Activated T-cell treated with anti-CD3 and anti-CD28 coated beads for 1 hour (primary cell): ENCODE data around the gene PIK3IP1.
"Not testable (repeated sequence)": the region's sequence is repeated elsewhere in the genome, so short reads cannot be mapped to it uniquely, and the experiment has no call there.

Experiments used
- DNase-seq: peaks from one replicate; pipeline ENCODE4 v3.0.0-alpha.2; 2020; ENCODE audit warnings: low read depth

The PIK3IP1 gene

DNA sequence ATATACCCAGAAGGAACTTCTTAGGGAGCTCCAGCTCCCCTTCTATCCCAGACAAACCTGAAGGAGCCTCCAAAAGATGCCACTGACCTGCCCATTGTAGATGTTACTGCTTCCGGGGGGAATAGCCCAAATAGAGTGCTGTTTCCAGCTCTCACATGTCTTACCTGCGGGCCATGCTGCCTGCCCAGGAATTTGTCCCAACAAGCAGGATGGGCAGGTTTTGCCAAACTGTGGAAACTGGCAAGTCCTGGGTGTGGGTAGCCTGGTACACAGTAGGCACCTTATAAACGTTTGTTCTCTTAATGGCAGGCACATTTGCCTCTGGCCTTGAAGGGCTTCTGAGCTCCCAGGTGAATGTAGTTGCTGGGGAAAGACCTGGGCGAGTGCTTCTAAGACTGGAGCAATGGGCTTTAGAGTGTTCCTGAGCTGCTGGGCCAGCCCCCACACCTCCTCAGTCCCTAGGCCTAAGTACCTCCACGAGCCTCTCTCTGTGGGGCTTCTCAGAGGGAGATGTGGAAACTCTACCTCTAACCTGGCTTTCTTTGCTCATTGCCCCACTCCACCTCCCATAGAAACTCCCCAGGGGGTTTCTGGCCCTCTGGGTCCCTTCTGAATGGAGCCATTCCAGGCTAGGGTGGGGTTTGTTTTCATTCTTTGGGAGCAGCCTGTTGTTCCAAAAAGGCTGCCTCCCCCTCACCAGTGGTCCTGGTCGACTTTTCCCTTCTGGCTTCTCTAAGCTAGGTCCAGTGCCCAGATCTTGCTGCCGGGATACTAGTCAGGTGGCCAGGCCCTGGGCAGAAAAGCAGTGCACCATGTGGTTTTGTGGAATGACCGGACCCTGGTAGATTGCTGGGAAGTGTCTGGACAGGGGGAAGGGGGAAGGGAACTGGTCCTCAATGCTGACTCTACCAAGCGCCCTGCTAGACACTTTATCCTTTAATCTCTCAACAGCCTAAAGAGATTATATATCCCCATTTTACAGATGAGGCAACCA, 43.0 kb downstream of the PIK3IP1 start:
- DNase-seq, result no peak

DNA sequence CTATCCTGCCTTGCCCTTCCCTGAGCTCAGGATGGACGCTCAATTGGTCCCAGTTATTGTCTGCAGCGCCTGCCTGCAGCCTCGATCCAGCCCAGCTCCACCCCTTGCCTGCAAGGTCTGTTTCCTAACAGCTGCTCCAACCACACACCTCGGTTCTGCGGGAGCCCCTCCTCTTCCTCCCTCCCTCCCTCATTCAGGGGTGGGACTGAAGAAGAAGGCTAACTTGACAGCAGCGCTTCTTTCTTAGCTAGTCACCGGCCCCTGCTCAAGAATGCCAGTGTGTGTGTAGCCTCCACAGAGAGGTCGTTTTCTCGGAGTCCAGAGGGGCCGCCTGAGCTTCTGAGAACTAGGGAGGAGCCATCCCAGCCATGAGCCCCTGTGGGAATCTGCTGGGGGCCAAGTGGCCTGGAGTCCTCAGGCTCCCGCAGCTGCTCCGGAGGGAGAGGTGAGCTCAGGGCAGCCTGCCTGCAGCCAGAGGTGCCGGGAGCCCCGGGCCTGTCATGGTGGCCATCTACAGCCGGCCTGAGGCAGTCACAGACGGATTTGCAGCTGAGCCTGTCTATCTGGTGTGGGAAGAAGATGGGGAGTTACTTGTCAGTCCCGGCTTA, 44.0 kb downstream of the PIK3IP1 start:
- DNase-seq, result peak; percentile 54

DNA sequence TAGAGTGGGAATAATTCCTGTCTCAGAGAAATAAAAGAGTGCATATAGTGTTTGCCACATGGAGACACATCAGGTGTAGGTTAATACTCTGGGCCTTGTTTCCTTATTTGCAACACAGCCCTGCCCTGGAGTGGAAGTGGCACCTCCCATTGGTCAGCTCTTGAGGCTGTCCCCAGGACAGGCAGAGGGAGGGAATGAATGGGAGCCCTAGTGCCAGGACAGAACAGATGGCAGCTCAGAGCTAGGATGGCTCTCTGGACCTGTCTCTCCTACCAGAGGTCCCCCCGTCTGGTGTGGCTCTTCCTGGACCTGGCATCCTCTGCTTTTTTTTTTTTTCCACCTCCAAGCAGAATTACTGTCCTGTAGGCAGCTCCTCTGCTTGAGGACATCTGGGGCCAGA, 44.6 kb downstream of the PIK3IP1 start:
- no peak for DNase-seq

DNA sequence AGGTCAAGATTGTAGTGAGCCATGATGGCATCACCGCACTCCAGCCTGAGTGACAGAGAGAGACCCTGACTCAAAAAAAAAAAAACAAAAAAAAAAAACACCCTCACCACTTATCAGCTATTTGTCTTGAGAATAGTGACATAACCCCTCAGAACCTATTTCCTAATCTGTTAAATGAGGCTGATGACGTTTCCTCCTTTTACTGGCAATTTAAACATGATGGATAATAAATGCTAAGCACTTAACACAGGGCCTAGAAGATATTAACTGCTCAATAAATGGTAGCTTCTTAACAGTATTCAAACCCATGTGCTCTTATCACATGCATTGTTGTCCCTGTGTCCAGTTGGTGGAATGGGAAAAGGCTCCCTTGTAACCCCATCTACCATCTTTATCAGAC, 45.6 kb downstream of the PIK3IP1 start:
- DNase-seq, result no peak

DNA sequence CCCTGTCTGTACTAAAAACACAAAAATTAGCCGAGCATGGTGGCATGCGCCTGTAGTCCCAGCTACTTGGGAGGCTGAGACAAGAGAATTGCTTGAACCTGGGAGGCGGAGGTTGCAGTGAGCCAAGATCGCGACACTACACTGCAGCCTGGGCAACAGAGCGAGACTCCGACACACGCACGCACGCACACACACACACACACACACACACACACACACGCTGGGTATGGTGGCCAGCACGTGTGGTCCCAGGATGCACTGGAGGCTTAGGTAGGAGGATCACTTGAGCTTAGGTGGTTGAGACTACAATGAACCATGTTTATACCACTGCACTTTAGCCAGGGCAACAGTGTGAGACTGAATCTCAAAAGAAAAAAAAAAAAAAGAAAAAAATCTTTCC, 46.3 kb downstream of the PIK3IP1 start:
- DNase-seq, result not testable (repeated sequence)

DNA sequence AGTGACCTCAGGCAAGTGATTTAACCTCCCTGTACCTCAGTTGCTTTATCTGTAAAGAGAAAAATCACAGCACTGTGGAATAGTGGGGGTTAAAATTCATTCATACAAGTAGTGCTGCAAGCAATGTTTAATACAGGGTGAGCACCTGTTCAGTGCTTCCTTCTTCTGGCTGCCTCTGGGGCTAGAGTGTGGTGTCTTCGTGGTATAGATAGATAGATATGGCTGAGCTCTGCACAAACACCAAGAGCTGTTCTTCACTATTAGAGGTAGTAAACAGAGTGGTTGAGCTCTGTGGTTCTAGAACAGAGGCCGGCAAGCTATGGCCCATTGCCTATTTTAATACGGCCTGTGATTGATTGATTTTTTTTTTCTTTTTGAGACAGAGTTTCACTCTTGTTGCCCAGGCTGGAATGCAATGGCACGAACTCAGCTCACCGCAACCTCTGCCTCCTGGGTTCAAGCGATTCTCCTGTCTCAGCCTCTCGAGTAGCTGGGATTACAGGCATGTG, 47.3 kb downstream of the PIK3IP1 start:
- no peak for DNase-seq

DNA sequence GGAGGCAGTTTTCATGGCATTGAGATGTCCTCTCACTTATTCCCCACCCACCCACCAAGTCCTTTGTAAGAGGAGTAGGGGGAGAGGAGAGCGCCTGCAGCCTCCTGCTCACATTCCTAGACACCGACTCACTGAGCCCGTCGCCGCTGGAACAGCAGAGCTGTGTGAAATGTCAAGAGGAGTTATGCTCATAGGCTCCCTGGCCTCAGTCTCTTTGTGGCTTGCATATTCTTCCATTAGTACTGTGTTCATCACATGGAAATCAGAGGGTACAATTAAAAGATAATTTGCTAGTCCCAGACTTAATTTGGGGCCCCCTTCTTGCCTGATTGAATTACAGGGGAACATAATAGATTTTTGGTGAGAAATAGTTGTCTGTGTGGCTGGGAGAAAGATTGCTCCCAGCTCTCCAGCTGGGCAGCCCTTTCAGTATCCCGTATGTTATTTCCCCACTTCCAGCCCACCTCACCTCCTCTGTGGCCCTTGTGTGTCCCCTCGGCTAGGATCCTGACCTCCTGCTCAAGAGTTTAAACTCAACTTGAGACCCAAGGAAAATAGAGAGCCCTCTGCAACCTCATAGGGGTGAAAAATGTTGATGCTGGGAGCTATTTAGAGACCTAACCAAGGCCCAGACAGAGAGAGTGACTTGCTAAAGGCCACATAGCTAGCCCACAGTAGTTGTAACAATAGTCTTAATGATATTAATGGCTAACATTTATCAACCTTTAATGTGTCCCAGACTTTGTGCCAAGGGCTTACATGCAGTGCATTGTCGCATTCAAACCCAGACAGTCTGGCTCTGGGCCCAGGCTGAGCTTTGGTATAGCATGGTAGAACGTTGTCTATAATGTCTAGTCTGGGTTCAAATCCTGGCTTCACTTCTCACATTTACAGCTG, 48.0 kb downstream of the PIK3IP1 start:
- no peak for DNase-seq

DNA sequence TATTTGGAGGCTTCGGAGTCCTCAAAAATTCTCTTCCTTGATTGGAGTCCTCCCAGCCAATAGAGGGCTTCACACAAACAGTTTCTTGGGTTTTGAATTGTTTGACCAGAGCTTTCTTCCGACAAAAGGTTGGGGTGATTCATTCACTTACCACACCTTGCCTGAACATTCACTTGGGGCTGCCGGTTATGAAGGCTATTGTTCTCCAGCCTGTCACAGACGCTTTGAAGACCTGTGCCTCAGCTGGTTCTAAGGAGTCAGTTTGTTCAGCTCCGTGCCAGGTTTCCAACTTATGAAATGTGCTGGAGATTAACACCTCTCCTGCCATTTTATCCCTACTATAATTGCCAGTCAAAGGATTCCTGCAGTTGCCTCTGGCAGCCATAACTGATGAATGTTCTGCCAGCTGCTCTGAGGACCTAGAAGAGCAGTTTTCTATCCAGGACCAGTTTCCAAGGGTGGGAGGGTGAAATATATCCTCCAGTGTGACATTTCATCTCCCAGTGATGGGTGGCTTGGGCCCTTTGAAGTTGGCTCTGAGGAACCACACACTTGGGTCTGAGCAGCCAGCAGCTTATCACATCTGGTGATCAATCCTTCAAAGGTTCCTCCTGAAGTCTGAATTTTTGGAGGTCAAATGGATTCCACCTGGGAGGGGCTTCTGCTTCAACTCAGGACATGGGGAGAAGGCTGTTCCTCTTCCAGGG, 48.8 kb downstream of the PIK3IP1 start:
- DNase-seq, result no peak

DNA sequence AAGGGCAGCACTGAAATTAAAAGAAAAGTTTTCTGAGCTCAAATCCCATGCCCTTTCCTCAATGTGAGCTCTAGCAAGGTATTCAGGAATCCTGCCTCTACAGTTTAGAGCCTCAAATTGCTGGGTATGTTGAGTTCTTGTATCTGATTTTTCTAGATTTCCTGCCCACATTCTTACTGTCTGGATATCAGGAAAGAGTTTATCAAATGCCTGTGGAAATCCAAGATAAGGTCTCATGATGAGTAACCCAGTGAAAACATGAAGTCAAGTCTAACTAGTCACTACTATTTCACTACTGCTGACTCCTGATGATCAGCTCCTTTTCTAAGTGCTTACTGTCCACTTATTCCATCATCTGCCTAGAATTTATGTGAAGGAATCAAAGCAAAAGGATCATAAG, 50.4 kb downstream of the PIK3IP1 start:
- no peak for DNase-seq

DNA sequence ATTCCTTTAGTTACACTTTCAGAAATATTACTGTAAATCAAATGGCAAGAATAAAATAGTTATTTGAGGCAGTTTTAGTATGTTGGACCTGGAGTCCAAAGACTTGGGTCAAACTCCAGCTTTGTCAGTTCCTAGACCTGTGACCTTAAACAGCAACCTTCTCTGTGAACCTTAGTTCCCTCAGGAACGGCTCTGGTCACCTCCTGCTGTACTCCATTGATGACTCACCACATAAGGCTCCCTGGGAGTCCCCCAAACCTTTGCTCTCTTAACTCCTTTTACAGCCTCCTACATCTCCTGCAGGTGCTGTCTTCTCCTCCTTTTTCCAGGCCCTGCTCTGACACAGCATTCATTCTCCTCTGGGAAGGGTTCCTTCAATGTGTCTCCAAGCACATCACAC, 51.1 kb downstream of the PIK3IP1 start:
- no peak for DNase-seq

DNA sequence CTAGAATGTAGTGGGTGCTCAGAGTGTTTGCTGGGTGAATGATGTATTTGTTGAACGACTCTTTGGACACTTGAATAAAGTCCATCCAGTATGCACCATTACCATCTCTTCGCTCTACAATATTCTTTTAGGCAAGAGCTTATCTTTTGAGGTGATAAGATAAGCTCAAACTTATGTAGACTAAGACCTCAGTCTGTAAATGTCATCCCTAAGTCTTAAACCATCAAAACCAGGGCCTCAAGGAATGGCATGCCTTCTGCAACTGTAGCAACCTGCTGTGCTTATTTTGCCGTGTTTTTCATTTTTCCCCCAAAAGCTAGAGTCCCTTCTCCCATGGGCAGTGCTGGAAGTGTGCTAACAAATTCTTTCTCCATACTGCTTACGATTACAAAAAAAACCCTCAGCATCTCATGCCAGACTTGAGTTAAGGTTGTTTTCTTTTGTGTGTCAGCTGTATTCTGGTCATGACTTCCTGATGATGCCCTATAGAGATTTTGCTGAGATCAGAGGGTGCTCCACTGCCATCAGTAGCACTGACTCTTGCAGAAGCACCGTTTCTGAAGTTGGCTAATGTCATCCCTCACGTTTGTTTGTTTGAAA, 52.4 kb downstream of the PIK3IP1 start:
- no peak for DNase-seq

DNA sequence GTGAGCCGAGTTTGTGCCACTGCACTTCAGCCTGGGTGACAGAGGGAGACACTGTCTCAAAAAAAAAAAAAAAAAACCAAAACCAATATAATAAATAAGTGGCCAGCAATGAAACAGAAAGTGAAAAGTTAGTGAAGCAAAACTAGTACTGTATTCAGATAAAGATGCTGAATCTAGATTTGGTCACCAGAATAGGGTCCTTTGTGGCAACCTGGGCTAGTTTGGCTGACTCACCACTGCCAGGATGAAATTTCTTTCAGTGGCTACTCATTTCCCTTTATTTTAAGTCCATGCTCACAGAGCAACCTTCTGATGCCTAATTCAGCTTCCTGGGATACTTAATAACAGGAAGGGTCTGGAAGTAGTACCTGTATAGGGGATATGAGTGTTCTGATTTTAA, 54.2 kb downstream of the PIK3IP1 start:
- DNase-seq, result no peak

DNA sequence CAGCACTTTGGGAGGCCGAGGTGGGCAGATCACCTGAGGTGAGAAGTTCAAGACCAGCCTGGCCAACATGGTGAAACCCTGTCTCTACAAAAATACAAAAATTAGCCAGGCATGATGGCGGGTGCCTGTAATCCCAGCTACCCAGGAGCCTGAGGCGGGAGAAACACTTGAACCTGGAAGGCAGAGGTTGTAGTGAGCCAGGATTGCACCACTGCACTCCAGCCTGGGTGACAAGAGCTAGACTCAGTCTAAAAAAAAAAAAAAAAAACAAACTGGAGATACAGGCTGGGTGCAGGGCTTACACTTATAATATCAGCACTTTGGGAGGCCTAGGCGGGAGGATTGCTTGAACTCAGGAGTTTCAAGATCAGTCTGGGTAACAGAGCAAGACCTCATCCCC, 56.2 kb downstream of the PIK3IP1 start:
- not testable (repeated sequence) for DNase-seq

DNA sequence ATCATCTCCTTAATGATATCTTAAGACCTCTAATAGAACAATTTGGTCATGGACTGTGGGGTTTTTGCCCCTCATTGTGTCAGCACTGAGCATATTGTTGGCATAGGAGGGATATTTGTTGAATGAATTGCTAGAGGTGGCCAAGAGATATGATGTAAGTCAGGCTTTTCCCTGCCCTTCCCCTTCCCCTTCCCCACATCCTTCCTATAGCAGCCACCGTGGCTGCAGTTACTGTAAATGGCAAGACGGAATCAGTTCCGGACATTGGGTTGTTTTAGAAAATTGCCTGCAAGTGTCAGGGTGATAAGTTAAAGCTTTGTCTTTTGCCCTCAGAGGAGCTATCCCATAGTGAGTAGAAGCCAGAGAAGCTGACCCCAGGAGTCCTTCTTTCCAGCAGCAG, 57.2 kb downstream of the PIK3IP1 start:
- no peak for DNase-seq

DNA sequence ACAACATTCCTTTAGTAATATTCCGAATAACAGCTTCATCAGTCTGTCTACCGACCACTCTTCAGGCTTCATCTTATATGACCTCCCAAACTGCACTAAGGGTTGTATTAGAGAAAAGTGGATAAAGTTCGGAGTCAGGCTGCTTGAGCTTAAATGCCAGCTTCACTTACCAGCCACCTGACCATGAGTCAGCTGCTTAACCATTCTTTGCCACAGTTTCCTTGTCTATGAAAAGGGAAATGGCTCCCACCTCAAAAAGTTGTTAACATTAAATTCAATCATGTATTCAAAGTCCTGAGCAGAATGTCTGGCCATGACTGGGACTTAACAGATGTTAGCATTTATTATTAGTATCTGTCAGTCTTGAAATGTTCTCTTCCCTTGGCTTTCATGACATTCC, 59.3 kb downstream of the PIK3IP1 start:
- DNase-seq, result no peak
